MCF 10A (cell line): ENCODE results near the gene EME2. TPM values are rescaled to one million over a fixed set of nuclear protein-coding genes. Genes with fewer than 3 reads are reported as not detected.

Experiments
- BruUV-seq: library from RNA; stranded (reverse); fragments of 400-500 nt; replicated peaks from 2 replicates; lab custom pipeline; 2021; lab: Mats Ljungman, UMichigan
- CTCF ChIA-PET: fragments of 300-600 bp; sonication (Branson Sonifier 250); formaldehyde crosslinking; extraction: SDS; loops from one replicate; lab custom pipeline; 2021; ENCODE audit warnings: antibody characterized with exemption, inconsistent platforms; lab: Yijun Ruan, JAX
- POLR2A ChIA-PET: fragments of 300-600, 350-650 bp; sonication (Branson Sonifier 250); formaldehyde crosslinking; extraction: SDS; loops from one replicate; lab custom pipeline; 2020; ENCODE audit warnings: antibody characterized with exemption, inconsistent platforms; lab: Yijun Ruan, JAX
- DNase-seq: peaks from one replicate; pipeline ENCODE4 v3.0.0-alpha.2; 2018; ENCODE audit not compliant: unreplicated experiment
- H3K27ac Mint-ChIP-seq: one replicate; pipeline ENCODE4 v1.8.0; 2022; ENCODE audit warnings: mild to moderate bottlenecking, low read depth, mixed read lengths; ENCODE audit not compliant: unreplicated experiment
- H3K27me3 Mint-ChIP-seq: one replicate; pipeline ENCODE4 v1.8.0; 2022; ENCODE audit warnings: mixed read lengths; ENCODE audit not compliant: insufficient read depth, unreplicated experiment
- H3K36me3 Mint-ChIP-seq: one replicate; pipeline ENCODE4 v1.8.0; 2022; ENCODE audit warnings: mild to moderate bottlenecking, moderate library complexity, mixed read lengths; ENCODE audit not compliant: insufficient read depth, unreplicated experiment
- H3K4me1 Mint-ChIP-seq: one replicate; pipeline ENCODE4 v1.8.0; 2022; ENCODE audit warnings: mixed read lengths; ENCODE audit not compliant: insufficient read depth, unreplicated experiment
- H3K4me3 Mint-ChIP-seq: one replicate; pipeline ENCODE4 v1.8.0; 2022; ENCODE audit warnings: mild to moderate bottlenecking, moderate library complexity, mixed read lengths; ENCODE audit not compliant: unreplicated experiment
- H3K9me3 Mint-ChIP-seq: one replicate; pipeline ENCODE4 v1.8.0; 2022; ENCODE audit warnings: mixed read lengths; ENCODE audit not compliant: unreplicated experiment
- CTCF ChIP-seq: fragments of 200-600 bp; IDR thresholded peaks from one replicate; pipeline ENCODE4 v1.8.0; 2022; ENCODE audit warnings: antibody characterized with exemption, mild to moderate bottlenecking; ENCODE audit not compliant: unreplicated experiment
- intact Hi-C: fragments of 100-400 bp; cut with micrococcal nuclease; formaldehyde crosslinking; loops from 2 replicates; pipeline ENCODE4 v1.14.1; 2022
- total RNA-seq: library from RNA; stranded (reverse); gene quantifications from 2 replicates; pipeline ENCODE4 v1.2.3, GENCODE V29; 2022

Gene EME2
- total RNA-seq, 1 experiment from 2014 or later = 20.6 TPM

DNA sequence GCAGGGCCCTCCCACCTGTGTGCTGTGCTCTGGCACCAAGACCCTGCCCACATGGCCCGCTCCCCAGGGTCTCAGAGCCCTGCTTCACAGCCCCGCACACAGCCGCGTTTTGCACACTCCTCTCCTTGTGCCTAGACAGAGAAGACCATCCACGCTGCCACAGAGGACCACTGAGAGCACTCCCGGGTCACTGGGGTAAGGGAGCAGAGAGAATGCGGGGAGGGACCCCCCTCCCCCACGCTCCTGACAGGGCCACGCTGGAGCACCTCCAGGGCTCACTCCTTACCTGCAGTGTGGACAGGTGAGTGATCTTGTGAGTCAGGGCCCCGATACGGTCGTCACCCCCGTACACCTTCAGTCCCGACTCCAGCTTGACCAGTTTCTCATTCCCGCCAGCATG is 47.0 kb downstream of the EME2 start:
- Mint-ChIP-seq H3K27ac (no peak overlapping the region), H3K36me3 (peaks cover 49% of the 10 kb centered on the region), H3K27me3 (no peaks in the 10 kb centered on the region), H3K4me3 (no peak overlapping the region), H3K4me1 (no peaks in the 10 kb centered on the region), H3K9me3 (no peaks in the 10 kb centered on the region)
- DNase-seq = no peak
- intact Hi-C loops = no loop called here
- ChIA-PET POLR2A (interaction anchor here (1.7 kb wide), 1 partner anchor 37 kb away, joined by 6 read pairs; the partner anchor contains the start of genes NUBP2 and SPSB3), CTCF (no interaction called here)
- TF ChIP-seq CTCF = no peak
- no TSS peak for BruUV-seq

GRCh38 chr16:1820096-1820945 is 47.7 kb downstream of the EME2 start:
- ChIA-PET CTCF (interaction anchor here (1.0 to 1.1 kb wide), 2 partner anchors 19 to 114 kb away, joined by 3 read pairs; partner anchors contain the start of gene MAPK8IP3), POLR2A (interaction anchor here (1.7 kb wide), 1 partner anchor 38 kb away, joined by 6 read pairs; the partner anchor contains the start of genes NUBP2 and SPSB3)
- Mint-ChIP-seq H3K27ac (no peak overlapping the region), H3K4me3 (no peak overlapping the region), H3K9me3 (no peaks in the 10 kb centered on the region), H3K36me3 (peaks cover 44% of the 10 kb centered on the region), H3K27me3 (no peaks in the 10 kb centered on the region), H3K4me1 (no peaks in the 10 kb centered on the region)
- TF ChIP-seq CTCF = no peak
- intact Hi-C loops = no loop called here
- BruUV-seq = no TSS peak
- DNase-seq = no peak

DNA sequence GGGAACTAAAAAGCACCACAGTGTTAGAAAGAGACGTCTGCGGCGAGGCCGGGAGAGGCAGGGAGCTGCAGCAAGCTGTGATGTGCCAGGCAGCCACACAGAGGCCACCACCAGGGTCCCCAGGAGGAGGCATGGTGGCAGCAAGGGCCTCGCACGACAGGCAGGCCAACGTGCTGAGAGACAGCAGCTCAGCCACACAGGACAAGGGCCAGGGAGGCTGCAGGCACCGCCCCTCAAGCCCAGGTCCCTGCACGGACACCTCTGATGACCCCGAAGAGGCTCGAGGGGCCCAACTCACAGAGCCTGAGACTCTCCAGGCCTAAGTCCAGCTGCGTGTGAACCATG is 48.3 kb downstream of the EME2 start:
- intact Hi-C loops = no loop called here
- TF ChIP-seq CTCF = no peak
- H3K9me3 Mint-ChIP-seq = no peaks in the 10 kb centered on the region
- H3K27ac Mint-ChIP-seq = no peak overlapping the region
- DNase-seq = no peak
- peaks cover 38% of the 10 kb centered on the region for H3K36me3 Mint-ChIP-seq
- ChIA-PET CTCF (interaction anchor here (1.0 to 1.1 kb wide), 2 partner anchors 18 to 115 kb away, joined by 3 read pairs; partner anchors contain the start of gene MAPK8IP3), POLR2A (interaction anchor here (1.0 to 1.7 kb wide), 2 partner anchors 39 to 115 kb away, joined by 3 to 6 read pairs; partner anchors contain the start of genes MAPK8IP3, NUBP2 and SPSB3)
- no TSS peak for BruUV-seq
- H3K4me3 Mint-ChIP-seq = no peak overlapping the region
- no peaks in the 10 kb centered on the region for H3K4me1 Mint-ChIP-seq
- H3K27me3 Mint-ChIP-seq = no peaks in the 10 kb centered on the region

DNA sequence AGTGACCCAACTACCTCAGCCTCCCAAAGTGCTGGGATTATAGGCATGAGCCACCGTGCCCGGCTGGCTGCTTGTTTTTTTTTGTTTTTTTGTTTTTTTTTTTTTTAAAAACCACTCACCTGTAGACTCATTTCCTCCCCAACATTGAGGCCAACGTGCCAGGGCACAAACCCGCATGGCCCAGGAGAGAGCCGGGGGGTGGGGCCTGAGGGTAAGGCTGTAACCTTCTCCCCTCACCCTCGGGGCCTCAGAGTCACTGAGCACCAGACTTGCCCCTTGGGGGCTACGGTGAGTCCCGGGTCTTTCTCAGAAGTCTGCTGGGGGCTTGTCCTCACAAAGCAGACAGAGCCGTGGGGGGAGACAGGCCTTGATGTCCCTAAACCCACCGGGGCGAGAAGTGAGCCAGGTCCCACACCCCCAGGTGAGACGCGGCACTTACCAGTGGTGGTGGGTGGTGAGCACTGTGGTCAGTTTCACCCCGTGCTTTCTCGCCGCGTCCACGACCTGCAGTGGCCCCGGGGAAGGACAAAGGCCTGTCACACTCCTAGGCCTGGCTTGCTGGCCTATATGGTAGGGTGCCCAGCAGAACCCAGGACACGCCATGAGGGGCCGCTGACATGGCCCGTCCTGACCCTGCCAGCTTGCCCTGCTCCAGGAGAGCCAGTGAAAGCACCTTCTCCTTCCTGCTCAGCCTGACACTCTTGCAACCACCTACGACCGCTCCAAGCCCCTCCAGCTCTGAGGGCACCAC is 49.4 kb downstream of the EME2 start:
- intact Hi-C loops = no loop called here
- no peaks in the 10 kb centered on the region for H3K9me3 Mint-ChIP-seq
- H3K4me1 Mint-ChIP-seq = no peaks in the 10 kb centered on the region
- DNase-seq = no peak
- no peak overlapping the region for H3K4me3 Mint-ChIP-seq
- ChIA-PET CTCF (interaction anchor here (1.1 kb wide), 1 partner anchor 116 kb away, joined by 3 read pairs; the partner anchor contains the start of gene MAPK8IP3), POLR2A (interaction anchor here (1.0 kb wide), 1 partner anchor 116 kb away, joined by 3 read pairs; the partner anchor contains the start of gene MAPK8IP3)
- BruUV-seq = no TSS peak
- TF ChIP-seq CTCF = no peak
- H3K27ac Mint-ChIP-seq = no peak overlapping the region
- peaks cover 38% of the 10 kb centered on the region for H3K36me3 Mint-ChIP-seq
- no peaks in the 10 kb centered on the region for H3K27me3 Mint-ChIP-seq
